Lower leg skin (tissue), 4 donors: Measurements from ENCODE around the gene UBE2J1. TPM values are rescaled to one million over a fixed set of nuclear protein-coding genes. Genes with fewer than 3 reads are reported as not detected.

Experiments
- DNase-seq, 2 donors: peaks; one replicate each; pipeline ENCODE4 v3.0.0-alpha.2; 2019; ENCODE audit warnings: low spot score in 2 of 2
- H3K4me3 ChIP-seq: fragments of 200-600 bp; sonication (generic); 2 replicates; pipeline ENCODE4 v1.5.1; 2017; ENCODE audit warnings: mild to moderate bottlenecking, low read depth; ENCODE audit not compliant: poor library complexity, severe bottlenecking
- POLR2A ChIP-seq, 2 donors: fragments of 450-650 bp; IDR thresholded peaks; one replicate each; pipeline ENCODE4 v1.6.1; 2016 to 2017; ENCODE audit warnings: antibody characterized with exemption in 2 of 2, mild to moderate bottlenecking in 1 of 2, moderate library complexity in 1 of 2
- WGBS, 2 donors: methylation state at CpG; one replicate each; pipeline ENCODE4 v1.1.5; 2018; 5-methylcytosine and 5-hydroxymethylcytosine counted together
- intact Hi-C: fragments of 100-400 bp; cut with DNase I; formaldehyde crosslinking; loops from one replicate; pipeline ENCODE4 v1.15.0; 2023; ENCODE audit warnings: low total_unique reads
- total RNA-seq, 4 donors: library from RNA; depleted of rRNA; stranded (reverse); fragments of >200 nt; gene quantifications; one replicate each; pipeline ENCODE4 v1.1.0, GENCODE V29; 2016
- TF ChIP-seq, protein P1 (sequence below), 3 donors: fragments of 450-650 bp; IDR thresholded peaks; one replicate each; pipeline ENCODE4 v1.5.1; 2016; ENCODE audit warnings: antibody characterized with exemption in 3 of 3, mild to moderate bottlenecking in 3 of 3, moderate library complexity in 2 of 3

Gene UBE2J1
- total RNA-seq, 4 donors from 2014 or later: 15.9 to 26.7 (median 22.6) TPM

DNA sequence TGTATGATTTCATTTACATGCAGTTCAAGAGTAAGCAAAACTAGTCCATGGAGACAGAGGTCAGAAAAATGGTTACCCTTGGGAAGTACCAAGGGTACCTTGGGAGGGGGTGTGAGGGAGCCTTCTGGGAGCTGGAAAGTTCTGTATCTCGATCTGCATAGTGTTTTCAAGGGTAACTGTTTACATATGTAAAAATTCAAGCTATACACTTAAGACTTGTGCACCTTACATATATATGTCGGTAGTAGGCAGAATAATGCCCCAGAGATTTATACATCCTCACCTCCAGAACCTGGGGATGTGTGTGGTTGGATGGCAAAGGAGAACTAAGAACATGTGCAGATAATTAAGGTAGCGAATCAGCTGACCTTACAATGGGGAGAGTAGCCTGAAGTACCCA lies 68.4 kb downstream of the UBE2J1 start:
- DNase-seq: peak in 1 of 2 donors; percentile 49
- intact Hi-C loops: no loop called here
- 82 to 90% methylated on average over 3 of the region's 3 CpGs for WGBS, 2 donors

GRCh38 chr6:89282749-89283148 lies 69.8 kb downstream of the UBE2J1 start:
- DNase-seq: peak in 1 of 2 donors; percentile 78
- no peak for TF ChIP-seq POLR2A (IDR thresholded peaks at IDR 0.05)
- TF ChIP-seq, protein P1, sequence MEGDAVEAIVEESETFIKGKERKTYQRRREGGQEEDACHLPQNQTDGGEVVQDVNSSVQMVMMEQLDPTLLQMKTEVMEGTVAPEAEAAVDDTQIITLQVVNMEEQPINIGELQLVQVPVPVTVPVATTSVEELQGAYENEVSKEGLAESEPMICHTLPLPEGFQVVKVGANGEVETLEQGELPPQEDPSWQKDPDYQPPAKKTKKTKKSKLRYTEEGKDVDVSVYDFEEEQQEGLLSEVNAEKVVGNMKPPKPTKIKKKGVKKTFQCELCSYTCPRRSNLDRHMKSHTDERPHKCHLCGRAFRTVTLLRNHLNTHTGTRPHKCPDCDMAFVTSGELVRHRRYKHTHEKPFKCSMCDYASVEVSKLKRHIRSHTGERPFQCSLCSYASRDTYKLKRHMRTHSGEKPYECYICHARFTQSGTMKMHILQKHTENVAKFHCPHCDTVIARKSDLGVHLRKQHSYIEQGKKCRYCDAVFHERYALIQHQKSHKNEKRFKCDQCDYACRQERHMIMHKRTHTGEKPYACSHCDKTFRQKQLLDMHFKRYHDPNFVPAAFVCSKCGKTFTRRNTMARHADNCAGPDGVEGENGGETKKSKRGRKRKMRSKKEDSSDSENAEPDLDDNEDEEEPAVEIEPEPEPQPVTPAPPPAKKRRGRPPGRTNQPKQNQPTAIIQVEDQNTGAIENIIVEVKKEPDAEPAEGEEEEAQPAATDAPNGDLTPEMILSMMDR (IDR thresholded peaks at IDR 0.05): no peak
- no peak overlapping the region for H3K4me3 ChIP-seq
- intact Hi-C loops: no loop called here
- WGBS, 2 donors: 84 to 94% methylated on average over 9 of the region's 9 CpGs

More for the DNA sequence above, 68.4 kb downstream of the UBE2J1 start:
- H3K4me3 ChIP-seq: no peak overlapping the region
- TF ChIP-seq POLR2A (IDR thresholded peaks at IDR 0.05): no peak
- TF ChIP-seq, protein P1 (IDR thresholded peaks at IDR 0.05): no peak

- 79 to 86% methylated on average over 10 of the region's 10 CpGs for WGBS, 2 donors
- no peak overlapping the region for H3K4me3 ChIP-seq
- DNase-seq: peak in 1 of 2 donors; percentile 10
- no peak for TF ChIP-seq POLR2A (IDR thresholded peaks at IDR 0.05)
- TF ChIP-seq, protein P1 (IDR thresholded peaks at IDR 0.05): no peak
- intact Hi-C loops: no loop called here
These were observed 70.7 kb downstream of the UBE2J1 start for GRCh38 chr6:89281779-89282246.

- intact Hi-C loops: no loop called here
- 87% methylated on average over 9 of the region's 9 CpGs for WGBS, 2 donors
- TF ChIP-seq, protein P1 (IDR thresholded peaks at IDR 0.05): no peak
- no peak for TF ChIP-seq POLR2A (IDR thresholded peaks at IDR 0.05)
- DNase-seq: peak in 1 of 2 donors; percentile 77
- H3K4me3 ChIP-seq: no peak overlapping the region
These were observed 73.6 kb downstream of the UBE2J1 start for GRCh38 chr6:89278956-89279355.

Other genes starting within 250 kb of the UBE2J1 start
- gene SRSF12, start 234.7 kb downstream of the UBE2J1 start, total RNA-seq: under 1 TPM in 1 of 4 donors, not detected in 3; 0.49 TPM
- 10 to 100 TPM; 10.6 to 19.4 (median 15.7) TPM for gene PM20D2, start 206.7 kb downstream of the UBE2J1 start, total RNA-seq
- under 1 TPM in 3 of 4 donors, not detected in 1; 0.17 to 0.86 (median 0.39) TPM for gene GABRR1, start 135.4 kb downstream of the UBE2J1 start, total RNA-seq
- under 1 TPM in 2 of 4 donors, not detected in 2; 0.27 to 0.62 TPM for gene GABRR2, start 37.4 kb downstream of the UBE2J1 start, total RNA-seq
- gene RRAGD, start 59.6 kb upstream of the UBE2J1 start, total RNA-seq: 10 to 100 TPM; 13.3 to 22.3 (median 20.1) TPM
- 1 to 10 TPM; 3.2 to 6.7 (median 4.8) TPM for gene ANKRD6, start 80.4 kb upstream of the UBE2J1 start, total RNA-seq